Osteocyte (in vitro differentiated cells): Measurements from ENCODE around the gene TMCO2. TPM values are rescaled to one million over a fixed set of nuclear protein-coding genes. Genes with fewer than 3 reads are reported as not detected.

Source experiments
- DNase-seq: peaks from one replicate; pipeline ENCODE4 v3.0.0; 2021; ENCODE audit warnings: mixed read lengths; ENCODE audit not compliant: unreplicated experiment; ENCODE audit errors: extremely low spot score
- H3K27ac Mint-ChIP-seq: one replicate; pipeline ENCODE4 v1.8.0; 2021; ENCODE audit warnings: mild to moderate bottlenecking, mixed read lengths; ENCODE audit not compliant: unreplicated experiment
- H3K27me3 Mint-ChIP-seq: one replicate; pipeline ENCODE4 v1.8.0; 2021; ENCODE audit warnings: mixed read lengths; ENCODE audit not compliant: unreplicated experiment
- H3K36me3 Mint-ChIP-seq: one replicate; pipeline ENCODE4 v1.8.0; 2021; ENCODE audit warnings: mixed read lengths; ENCODE audit not compliant: unreplicated experiment
- H3K4me1 Mint-ChIP-seq: one replicate; pipeline ENCODE4 v1.8.0; 2021; ENCODE audit warnings: mixed read lengths; ENCODE audit not compliant: unreplicated experiment
- H3K4me3 Mint-ChIP-seq: one replicate; pipeline ENCODE4 v1.8.0; 2021; ENCODE audit warnings: mild to moderate bottlenecking, moderate library complexity, mixed read lengths; ENCODE audit not compliant: unreplicated experiment
- H3K9me3 Mint-ChIP-seq: one replicate; pipeline ENCODE4 v1.8.0; 2021; ENCODE audit warnings: mixed read lengths; ENCODE audit not compliant: unreplicated experiment
- total RNA-seq: library from RNA; stranded (reverse); gene quantifications from 2 replicates; pipeline ENCODE4 v1.2.1, GENCODE V29; 2021
- TF ChIP-seq, protein P1 (sequence below): fragments of 200-600 bp; sonication (generic); IDR thresholded peaks from 2 replicates; pipeline ENCODE4 v1.5.0; 2021; ENCODE audit warnings: antibody characterized with exemption, mild to moderate bottlenecking, moderate library complexity

Gene TMCO2
- total RNA-seq, 1 donor from 2014 or later, result not detected

GRCh38 chr1:40291293-40291692 is 43.6 kb downstream of the TMCO2 start:
- H3K4me3 Mint-ChIP-seq, result no peak overlapping the region
- no peaks in the 10 kb centered on the region for H3K9me3 Mint-ChIP-seq
- DNase-seq, result peak; percentile 3
- peaks cover 52% of the 10 kb centered on the region for H3K36me3 Mint-ChIP-seq
- no peaks in the 10 kb centered on the region for H3K27me3 Mint-ChIP-seq
- H3K27ac Mint-ChIP-seq, result no peak overlapping the region
- H3K4me1 Mint-ChIP-seq, result no peaks in the 10 kb centered on the region
- TF ChIP-seq, protein P1, sequence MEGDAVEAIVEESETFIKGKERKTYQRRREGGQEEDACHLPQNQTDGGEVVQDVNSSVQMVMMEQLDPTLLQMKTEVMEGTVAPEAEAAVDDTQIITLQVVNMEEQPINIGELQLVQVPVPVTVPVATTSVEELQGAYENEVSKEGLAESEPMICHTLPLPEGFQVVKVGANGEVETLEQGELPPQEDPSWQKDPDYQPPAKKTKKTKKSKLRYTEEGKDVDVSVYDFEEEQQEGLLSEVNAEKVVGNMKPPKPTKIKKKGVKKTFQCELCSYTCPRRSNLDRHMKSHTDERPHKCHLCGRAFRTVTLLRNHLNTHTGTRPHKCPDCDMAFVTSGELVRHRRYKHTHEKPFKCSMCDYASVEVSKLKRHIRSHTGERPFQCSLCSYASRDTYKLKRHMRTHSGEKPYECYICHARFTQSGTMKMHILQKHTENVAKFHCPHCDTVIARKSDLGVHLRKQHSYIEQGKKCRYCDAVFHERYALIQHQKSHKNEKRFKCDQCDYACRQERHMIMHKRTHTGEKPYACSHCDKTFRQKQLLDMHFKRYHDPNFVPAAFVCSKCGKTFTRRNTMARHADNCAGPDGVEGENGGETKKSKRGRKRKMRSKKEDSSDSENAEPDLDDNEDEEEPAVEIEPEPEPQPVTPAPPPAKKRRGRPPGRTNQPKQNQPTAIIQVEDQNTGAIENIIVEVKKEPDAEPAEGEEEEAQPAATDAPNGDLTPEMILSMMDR, result no peak

- H3K9me3 Mint-ChIP-seq, result no peaks in the 10 kb centered on the region
- TF ChIP-seq, protein P1, result no peak
- peaks cover 2% of the 10 kb centered on the region for H3K36me3 Mint-ChIP-seq
- H3K27me3 Mint-ChIP-seq, result no peaks in the 10 kb centered on the region
- H3K27ac Mint-ChIP-seq, result no peak overlapping the region
- DNase-seq, result peak; percentile 73
- no peaks in the 10 kb centered on the region for H3K4me1 Mint-ChIP-seq
- no peak overlapping the region for H3K4me3 Mint-ChIP-seq
These were observed 51.9 kb downstream of the TMCO2 start for GRCh38 chr1:40299366-40300248.

- Mint-ChIP-seq H3K4me3 (no peak overlapping the region), H3K9me3 (no peaks in the 10 kb centered on the region), H3K27ac (no peak overlapping the region)
These were observed 52.5 kb downstream of the TMCO2 start for GRCh38 chr1:40300249-40300567.

GRCh38 chr1:40300651-40301050 is 52.9 kb downstream of the TMCO2 start:
- DNase-seq, result peak; percentile 62
- no peaks in the 10 kb centered on the region for H3K4me1 Mint-ChIP-seq

More at GRCh38 chr1:40300249-40300567, 52.5 kb downstream of the TMCO2 start:
- TF ChIP-seq, protein P1, result no peak
- Mint-ChIP-seq H3K4me1 (no peaks in the 10 kb centered on the region), H3K36me3 (no peaks in the 10 kb centered on the region), H3K27me3 (no peaks in the 10 kb centered on the region)
- peak; percentile 23 for DNase-seq

DNA sequence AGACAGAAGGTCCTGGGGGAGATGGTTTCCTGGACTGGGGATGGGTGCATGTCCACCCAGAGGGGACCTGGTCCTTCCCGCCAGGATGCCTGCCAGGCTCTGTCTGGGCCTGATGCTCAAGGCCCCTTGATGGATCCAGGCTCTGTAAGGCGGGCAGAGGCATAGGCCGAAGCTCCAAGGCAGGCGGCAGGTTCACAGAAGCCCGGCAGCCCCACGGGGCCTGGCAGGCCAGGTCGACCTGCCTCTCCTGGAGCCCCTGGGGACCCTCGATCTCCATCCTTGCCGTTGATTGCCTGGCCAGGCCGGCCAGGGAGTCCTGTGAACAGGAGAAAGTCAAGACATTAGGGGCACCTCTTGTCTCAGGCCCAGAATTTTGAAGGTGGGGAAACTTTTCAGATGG is 53.3 kb downstream of the TMCO2 start:
- Mint-ChIP-seq H3K36me3 (no peaks in the 10 kb centered on the region), H3K27ac (no peak overlapping the region), H3K4me1 (no peaks in the 10 kb centered on the region), H3K4me3 (no peak overlapping the region), H3K27me3 (no peaks in the 10 kb centered on the region), H3K9me3 (no peaks in the 10 kb centered on the region)
- TF ChIP-seq, protein P1, result no peak
- DNase-seq, result peak; percentile 81

More at GRCh38 chr1:40300651-40301050, 52.9 kb downstream of the TMCO2 start:
- Mint-ChIP-seq H3K4me3 (no peak overlapping the region), H3K36me3 (no peaks in the 10 kb centered on the region), H3K27me3 (no peaks in the 10 kb centered on the region), H3K9me3 (no peaks in the 10 kb centered on the region), H3K27ac (no peak overlapping the region)
- TF ChIP-seq, protein P1, result no peak
